Measurements from ENCODE around the gene LRRC8D.

LRRC8D gene

DNA sequence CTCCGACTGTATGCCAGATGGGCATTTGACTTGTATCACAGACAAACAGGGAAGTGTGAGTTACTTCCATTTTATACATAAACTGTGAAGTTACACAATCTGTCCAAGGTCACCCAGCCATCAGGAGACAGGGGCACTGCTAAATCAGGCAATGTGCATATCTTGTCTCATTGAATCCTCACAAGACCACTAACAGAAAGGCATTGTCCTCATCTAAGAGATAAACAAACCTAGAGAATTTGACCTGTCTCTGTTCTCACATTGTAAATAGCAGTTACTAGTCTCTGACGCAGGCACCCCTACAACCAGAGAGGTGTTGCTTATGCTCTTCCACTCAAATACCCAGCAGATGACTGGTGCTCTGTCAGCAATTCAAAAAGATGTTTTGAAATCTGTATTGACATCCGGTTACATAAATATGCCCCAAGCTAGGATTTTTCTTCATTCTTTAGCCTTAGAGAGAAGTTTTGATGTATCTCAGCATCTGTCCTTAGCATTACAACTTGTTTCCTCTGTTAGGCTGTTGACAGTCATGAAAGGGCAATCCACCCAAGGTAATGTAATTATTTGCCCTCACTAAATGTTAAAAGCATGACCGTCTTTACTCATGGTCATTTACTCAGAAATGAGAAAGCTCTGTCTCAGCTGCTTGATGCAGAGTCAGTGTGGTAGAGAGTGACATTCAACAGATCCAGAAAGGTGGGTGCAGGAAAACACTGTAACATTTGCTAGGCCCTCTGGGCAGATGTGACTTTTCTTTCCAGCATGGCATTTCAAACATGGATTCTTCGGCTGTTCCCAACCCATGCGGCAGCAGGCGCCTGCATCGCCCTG is 122.2 kb downstream of the LRRC8D start:
- DNase-seq, result no peak

DNA sequence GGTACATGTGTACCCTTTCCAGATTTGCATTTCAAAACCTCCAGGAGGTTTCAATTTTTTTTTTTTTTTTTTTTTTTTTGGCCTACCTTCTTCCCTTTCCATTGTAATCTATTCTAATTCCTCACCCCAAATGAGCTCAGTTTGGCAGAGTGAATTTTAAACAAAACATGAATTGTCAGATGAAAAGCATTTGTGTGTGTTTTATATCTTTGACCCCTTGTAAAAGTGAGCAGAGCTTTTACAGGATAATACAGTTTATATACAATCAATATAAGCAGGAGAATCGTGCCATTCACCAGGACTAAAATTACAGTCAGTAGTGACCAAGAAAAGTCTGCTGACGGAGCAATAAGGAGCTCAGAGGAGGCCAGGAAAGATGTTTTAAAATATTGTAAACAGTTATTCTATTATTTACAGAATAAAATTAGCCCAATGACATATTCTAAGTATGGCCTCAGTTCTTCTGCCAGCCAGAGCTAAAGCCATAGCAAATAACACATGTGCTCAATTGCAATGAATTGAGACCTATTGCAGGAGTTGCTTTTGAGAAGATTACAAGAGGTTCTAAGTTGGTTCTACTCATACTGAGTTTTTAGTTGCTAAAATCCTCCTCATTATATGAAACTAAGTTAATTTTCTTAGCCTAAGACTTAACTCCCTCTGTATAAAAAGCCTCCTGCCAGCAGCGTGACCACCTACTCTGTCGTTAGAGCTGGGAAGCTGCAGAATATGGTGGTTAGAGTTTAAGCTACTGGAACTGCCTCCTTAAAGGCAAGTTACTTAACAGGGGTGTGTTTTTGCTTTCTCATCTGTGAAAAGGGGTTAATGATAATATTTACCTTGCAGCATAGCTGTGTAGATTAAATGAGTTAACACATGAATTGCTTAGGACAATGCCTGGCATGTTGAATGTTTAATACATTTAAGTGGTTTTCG is 123.3 kb downstream of the LRRC8D start:
- no peak for DNase-seq

DNA sequence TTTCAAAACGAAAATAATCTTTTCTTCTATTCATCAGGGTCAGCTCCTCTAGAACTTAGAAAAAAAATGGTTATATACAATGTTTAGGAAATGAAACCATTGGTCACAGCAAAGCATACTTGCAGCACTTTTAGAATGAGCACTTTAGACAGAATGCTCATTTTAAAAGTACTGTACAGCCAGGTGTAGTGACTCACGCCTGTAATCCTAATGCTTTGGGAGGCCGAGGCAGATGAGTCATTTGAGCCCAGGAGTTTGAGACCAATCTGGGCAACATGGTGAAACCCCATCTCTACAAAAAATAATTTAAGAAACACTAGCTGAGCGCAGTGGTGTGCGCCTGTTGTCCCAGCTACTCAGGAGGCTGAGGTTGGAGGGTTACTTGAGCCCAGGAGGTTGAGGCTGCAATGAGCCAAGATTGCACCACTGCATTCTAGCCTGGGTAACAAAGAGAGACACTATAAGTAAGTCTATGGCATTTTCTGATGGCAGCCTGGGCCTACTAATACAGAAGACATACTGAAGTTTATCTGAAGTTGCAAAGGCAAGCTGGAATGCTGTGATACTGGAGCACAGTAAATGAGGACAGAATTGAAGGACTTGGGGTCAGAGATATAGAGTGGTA is 125.1 kb downstream of the LRRC8D start:
- no peak for DNase-seq

DNA sequence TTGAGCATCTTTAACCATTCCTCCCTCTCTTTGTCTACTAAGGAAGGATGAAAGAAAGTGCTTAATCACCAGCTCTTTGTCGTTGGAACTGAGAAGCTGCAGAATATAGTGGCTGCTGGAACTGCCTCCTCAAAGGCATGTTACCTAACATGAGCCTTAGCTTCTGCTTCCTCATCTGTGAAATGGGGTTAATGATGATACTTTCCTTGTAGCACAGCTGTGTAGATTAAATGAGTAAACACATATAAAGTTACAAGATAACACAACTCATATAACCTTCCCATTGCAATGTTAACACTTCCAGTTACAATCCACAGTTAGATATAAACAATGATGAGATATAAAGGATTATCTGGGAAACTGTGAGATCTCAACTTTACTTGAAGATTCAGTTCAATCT is 125.7 kb downstream of the LRRC8D start:
- DNase-seq, result no peak

DNA sequence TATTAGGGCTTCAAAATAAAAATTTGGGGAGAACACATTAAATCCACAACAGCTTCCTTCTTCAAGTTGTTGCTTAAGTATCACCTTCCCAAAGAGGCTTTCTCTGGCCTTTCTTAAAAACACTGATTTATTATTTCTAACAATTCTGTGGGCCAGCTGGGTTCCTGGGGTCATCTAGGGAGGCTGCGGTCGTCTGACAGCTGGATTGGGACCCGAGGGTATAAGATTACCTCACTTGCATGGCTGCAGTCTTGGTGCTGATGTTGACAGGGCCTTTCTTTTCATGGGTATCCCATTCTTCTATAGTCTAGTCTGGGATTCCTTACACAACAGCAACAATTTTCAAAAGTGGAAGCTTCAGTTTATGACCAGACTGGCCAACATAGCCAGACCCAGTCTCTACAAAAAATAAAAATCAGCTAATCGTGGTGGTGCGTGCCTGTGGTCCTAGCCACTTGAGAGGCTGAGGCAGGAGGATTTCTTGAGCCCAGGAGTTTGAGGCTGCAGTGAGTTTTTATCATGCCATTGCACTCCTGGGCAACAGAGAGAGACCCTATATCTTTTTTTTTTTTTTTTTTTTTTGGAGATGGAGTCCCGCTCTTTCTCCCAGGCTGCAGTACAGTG is 128.0 kb downstream of the LRRC8D start:
- no peak for DNase-seq

DNA sequence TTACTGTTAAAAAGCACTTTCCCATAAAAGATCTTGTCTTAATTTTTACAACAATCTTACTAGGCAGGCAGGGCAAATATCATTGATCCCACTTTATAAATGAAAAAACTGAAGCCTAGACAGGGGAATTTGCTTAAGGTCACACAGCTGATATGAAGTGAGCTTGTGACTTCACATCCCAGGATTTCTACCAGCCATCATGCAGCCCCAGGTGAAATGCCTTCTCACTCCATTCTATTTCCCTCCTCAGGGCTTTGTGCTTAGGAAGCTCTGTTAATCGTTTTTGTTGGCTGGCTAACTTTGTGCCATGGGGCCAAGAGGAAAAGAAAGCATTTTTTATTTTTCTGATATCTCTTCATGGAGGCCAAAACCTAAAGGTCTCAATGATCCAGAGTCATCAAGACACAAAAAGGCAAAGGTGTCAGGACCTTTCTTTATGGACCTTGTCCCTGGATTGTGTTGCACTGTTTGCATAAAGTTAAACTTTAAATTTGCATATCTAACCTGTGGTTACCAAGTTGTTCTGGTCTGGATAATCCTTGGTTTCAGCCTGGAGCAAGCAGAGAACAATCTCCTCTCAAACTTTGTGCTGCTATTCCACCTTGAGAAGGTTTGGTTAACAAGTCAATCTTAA is 129.3 kb downstream of the LRRC8D start:
- DNase-seq, result no peak

DNA sequence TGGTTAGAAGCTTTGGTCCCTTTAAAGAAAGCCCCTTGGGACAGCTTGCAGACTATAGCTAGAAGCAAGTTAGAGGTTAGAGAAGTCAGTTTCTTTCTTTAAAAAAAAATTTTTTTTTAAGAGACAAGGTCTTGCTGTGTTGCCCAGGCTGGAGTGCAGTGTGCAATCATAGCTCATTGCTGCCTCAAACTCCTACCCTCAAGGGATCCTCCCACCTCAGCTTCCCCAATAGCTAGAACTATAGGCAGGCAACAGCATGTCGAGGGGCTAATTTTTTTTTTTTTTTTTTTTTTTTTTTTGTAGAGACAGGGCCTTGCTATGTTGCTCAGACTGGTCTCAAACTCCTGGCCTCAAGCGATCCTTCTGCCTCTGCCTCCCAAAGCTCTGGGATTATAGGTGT is 129.9 kb downstream of the LRRC8D start:
- DNase-seq, result no peak

DNA sequence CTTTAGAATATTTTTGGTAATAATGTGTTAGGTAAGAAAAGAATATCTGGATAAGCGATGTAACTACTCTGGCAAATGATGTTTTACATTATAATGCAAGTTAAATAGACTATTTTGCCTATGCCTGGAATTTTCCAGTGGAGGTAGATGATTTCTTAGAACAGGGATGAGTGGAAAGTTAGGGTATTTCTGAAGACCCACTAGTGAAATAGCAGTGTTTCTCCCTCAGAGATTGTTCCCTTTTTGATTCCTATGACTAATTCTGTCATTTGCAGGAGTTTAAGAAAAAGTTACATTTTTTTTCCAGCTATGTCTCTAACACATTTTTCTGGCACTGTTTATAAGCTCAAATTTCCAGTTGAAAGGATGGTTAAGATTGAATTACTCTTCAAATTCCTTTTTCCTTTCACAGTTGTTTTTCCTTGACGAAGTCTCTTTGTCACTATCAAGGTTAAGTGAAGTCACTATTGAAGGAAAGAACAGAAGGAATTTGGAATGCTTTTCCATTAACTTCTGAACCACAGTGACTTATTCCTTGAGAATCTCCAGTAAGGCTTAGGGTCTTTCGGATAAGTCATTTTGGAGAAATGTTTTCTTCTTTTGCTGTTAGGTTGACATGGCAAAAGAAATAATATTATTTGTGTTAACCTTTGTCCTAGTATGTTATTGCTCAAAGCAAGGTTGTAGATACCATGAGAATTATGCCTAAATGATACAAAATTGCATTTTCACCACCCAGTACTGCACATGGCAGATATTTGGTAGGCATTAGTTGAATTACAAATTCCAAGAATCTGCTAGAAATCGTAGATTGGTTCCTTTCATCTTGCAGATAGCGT is 131.2 kb downstream of the LRRC8D start:
- DNase-seq, result no peak

DNA sequence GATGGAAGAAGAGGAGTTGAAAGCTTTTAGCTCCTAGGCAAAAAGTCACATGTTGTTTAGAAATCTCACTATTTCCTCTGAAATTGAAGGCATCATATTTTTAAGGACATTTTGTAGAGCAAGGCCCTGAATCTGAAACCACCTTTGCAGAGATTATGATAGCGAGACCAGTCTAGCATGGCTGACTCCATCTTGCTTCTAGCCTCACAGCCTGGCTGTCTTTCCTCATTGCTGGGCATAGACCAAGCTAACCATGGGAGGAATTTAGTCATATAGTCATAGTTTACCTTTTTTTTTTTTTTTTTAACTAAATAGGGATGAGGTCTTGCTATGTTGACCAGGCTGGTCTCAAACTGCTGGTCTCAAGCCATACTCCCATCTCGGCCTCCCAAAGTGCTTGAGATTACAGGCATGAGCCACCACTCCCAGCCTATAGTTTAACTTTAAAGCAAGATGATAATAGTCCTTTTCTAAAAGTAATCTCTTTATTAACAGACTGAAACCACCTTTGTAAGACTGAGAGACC is 131.8 kb downstream of the LRRC8D start:
- DNase-seq, result no peak

DNA sequence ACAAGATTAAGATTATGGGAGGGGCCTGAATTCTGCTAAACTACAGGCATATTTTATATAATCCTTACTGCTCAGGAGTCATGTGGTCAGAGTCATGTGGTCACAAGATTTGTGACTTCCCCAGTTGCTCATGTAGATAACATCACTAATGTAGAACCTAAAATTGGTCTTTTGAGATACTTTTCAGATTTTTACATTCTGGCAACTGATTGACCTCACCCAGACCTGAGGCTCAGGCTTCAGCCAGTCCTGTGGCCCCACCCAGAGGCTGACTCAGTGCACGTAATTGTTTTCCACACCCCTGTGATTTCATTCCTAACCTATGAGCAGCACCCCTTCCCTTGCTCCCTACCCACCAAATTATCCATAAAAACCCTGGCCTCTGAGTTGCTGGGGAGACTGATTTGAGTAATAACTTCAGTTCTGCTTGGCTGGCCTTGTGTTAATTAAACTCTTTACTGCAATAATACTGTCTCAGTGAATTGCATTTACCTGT is 132.3 kb downstream of the LRRC8D start:
- DNase-seq, result peak; percentile 83

DNA sequence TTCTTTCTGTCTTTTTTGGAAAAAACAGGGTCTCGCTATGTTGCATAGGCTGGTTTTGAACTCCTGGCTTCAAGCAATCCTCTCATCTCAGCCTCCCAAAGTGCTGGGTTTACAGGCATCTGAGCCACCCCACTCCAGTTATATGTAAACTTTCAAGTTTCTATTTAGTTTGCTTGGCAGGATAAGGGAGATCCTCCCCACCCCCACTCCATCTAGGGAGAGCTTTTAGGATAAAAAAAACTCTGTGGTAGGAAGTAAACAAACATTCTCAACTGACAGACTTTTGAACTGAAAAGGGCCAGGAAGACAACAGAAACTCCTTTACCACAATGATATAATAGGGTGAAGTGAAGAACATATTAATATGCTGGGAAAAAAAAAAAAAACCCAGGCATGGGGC is 133.1 kb downstream of the LRRC8D start:
- no peak for DNase-seq

DNA sequence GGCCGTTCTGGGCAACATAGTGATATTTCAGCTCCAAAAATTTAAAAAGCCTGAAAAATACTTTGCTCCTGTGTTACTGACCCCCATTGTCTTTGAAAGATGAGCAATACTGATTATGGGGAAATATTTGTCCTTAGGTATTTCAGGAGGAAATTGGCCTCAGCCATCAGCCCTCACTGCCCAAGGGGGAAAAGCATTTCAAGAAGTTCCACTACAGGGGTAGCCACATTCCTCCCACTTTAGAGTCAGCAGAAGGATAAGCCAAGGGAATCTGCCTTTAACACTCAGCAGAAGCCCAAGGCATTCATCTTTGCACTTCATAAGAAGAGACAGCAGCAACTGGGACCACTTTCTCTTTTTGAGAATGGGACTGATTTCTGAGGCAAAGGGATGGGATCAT is 133.6 kb downstream of the LRRC8D start:
- DNase-seq, result no peak

DNA sequence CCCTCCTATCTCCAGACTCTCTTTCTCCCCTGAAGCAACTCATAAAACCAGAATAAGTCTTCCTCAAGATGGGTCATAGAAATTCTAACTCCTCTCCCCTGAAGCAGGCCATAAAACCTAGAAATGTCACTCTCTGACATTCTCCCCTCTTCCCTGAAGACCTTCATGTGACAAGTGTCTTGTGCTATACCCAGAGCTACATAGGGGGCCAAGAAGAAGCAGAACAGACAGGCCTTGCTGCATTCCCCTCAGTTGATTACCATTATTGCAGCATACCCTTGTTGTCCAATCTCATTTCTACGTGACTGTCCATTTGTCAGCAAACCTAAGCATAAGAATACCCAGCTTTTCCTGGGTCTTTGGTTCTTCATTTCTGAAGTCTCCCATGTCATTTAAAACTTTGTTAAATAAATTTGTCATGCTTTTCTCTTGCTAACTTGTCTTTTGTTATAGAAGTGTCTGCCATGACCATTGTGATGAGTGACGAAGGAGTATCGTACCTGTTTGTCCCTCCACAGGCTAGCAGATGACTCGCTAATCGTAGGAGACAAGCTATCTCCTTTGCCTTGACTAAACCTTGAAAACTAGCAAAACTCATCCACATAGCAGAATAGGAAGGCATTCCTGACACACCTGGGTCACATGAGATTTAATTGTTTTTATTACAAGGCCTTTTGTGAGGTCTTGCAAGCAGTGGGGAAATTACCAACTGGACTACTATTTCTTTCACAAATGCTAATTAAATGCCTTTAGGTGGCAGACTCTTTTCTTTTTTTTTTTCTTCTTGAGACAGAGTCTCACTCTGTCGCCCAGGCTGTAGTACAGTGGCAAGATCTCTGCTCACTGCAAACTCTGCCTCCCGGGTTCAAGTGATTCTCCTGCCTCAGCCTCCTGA is 134.7 kb downstream of the LRRC8D start:
- no peak for DNase-seq

DNA sequence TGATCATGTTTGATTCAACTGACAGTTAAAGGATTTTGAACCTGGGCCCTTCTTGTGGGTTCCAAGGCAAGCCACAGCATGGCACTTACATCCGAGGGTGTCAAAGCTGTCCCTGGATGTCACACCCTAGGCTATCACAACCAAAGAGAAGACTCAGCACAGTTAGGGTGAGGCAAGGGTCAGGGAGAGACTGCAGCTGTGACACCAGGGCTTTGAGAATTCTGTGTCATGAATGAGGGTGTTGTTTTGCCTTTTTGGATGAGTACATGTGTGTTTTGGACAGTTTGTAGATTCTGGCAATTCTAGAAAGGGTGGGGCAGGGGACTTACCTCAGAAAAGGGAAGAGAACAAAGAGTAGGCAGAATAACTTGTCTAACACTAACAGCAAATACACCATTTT is 136.3 kb downstream of the LRRC8D start:
- no peak for DNase-seq

DNA sequence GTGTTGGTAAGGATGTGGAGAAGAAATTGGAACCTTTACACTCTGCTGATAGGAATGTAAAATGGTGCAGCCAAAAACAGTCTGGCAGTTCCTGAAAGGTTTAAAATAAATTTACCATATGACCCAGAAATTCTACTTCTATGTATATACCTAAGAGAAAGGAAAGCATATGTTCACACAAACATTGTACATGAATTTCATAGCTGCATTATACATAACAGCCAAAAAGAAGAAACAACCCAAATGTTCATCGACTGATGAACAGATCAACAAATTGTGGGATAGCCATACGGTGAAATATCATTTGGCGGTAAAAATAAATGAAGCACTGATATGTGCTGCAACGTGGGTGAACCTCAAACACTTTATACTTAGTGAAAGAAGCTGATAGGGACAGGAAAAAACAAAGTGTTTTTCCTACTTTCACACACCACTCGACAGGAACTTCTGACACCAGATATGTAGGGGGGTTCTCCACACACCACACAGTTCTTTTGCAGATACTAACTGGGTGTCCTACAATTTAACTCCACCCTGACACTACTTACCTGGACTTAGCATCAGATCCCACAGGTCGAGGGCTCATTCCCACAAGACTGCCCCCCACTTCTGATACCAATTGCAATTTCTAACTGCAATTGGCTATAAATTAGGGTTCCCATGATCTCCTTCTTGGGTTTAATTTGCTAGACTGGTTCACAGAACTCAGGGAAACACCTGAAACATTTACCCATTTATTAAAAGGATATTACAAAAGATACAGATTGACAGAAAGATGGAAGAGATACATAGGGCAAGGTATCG is 138.2 kb downstream of the LRRC8D start:
- no peak for DNase-seq

DNA sequence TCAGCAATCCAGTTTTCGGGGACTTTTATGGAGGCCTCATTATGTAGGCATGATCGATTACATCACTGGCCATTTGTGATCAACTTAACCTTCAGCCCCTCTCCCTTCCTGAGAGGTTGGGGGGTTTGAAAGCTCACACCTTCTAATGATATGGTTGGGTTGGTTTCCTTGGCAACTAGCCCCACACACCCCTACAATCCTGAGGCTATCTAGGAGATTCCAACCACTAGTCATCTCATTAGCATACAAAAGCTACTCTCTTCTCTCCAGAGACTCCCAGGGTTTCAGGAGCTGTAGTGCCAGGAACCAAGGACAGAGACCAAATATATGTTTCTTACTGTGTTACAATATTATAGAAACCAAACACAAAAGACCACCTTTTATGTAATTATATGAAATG is 138.9 kb downstream of the LRRC8D start:
- no peak for DNase-seq

DNA sequence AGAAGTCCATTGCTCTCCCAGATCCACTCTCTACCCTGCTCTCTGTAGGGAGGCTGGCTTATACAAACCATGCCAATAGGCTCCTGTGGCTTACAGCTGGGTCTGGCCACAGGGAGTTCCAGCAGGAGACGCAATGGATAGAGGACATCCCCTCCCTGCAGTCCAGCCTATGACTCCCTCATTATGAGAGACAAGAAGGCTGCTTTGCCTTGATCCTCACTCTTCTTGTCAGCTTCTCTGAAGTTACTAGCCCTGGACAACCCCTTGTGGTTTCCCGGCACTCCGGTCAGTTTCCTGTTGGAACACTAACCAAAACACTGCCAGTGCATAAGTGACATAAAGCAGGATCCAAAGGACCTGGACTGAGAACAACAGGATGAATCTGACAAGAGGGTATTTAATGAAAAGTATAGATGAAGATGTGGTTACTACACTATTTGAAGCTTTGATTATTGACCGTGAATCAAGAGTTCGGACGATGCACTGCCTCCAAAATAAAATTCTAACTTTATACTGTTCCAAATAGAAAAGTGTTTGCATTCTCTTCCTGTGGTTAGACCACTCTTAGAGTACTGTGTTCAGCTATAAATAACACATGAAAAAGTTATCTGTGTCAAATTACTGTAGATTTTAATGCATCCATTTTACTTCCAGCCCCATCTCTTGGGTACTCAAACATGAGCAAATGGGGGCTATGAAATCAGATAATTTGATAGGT is 141.4 kb downstream of the LRRC8D start:
- DNase-seq, result no peak

DNA sequence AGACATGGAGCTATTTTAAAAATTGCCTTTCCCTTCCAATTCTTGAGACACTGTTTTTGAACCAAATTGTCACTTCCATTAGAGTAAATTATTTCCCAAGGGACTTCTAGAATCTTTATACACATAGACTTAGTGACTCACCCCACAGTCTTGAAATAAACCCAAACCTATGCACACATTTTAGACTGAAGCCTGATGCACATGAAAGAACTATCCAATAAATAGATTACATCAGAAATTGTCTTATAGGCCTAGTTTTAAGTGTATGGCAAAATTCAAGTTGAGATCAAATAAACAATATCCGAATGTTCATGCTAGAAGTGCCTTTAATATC is 141.9 kb downstream of the LRRC8D start:
- DNase-seq, result no peak

Data from T1000 (cell line).